GM21529 (cell line): ENCODE data around the gene KIF6.

Experiments
- ATAC-seq: cut with Tn5 transposase; IDR thresholded peaks from one replicate; pipeline ENCODE4 v1.9.1; 2021; ENCODE audit not compliant: unreplicated experiment

Gene KIF6

DNA sequence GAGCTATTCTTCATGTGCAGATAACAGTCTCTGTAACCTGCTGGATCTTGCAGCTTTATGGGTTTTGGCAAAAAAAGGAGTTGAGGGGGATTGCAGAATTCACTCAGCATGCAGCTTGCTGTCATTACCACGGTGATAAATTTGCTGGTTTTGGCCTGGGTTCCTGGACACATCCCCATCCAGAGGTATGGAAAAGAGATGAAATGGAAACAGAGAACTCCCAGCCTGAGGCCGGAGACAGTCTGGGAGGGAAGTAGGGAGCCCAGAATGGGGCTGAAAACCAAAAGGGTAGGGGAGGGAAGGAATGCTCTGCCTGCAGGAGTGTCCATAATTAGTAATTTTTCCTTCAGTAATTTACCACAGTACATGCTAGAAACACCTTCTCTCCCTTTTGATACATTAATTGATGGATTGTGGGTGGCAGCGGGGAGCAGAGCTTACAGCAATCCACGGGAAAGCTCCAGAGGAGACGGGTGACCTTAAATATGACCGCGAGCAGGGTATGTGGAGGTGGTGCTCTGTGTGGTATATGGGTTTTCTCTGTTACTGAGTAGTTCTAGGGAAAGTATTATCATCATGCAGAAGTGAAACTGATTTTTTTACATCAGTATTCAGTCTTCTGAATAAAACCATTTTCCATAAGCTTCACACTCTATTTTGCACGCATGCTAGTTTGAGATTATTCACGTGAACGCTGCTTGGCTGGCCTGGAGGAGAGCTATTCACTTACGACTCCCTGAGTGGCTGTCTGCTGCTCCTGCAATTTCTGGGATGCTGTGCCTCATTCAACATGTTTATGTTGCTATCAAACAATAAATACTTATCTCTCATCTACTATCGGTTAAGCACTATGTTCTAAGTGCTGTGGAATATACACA, 336.4 kb downstream of the KIF6 start:
- ATAC-seq = peak; percentile 80

DNA sequence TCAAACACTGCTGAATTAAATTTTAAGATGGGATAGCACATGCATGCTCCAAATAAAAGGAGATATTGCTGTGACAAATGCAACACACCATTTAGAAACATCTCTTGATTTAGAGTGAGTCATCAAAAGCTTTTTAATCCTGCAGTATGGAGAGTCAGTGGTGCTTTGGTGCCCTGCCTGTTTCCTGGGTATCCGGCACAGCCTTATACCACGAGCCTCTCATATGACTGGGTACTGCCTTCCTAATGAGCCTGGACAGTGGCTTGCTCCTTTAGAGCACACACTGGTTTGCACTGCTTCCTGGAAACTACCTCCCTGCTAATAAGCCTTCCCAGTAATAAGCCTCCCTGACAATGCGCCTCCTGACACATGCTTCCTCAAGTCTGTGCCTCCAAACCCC, 337.4 kb downstream of the KIF6 start:
- ATAC-seq = no peak

DNA sequence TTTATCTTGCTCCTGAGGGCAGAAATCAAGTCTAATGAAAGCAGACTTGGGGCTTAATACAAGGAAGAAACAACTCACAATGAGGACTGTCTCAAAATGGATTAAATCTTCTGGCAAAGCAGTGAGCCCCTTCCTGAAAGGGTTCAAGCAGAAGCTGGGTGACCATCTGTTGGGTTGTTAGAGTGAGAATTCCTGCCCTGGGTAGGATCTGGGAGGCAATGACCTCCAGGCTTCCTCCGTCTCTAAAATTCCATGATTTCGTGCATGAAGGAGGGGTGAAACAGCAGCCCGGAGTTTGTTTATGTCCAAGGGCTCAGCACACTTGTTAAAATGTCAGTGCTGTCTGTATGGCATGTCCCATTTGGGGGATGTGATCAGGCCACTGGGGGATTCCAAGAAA, 338.7 kb downstream of the KIF6 start:
- ATAC-seq = no peak

DNA sequence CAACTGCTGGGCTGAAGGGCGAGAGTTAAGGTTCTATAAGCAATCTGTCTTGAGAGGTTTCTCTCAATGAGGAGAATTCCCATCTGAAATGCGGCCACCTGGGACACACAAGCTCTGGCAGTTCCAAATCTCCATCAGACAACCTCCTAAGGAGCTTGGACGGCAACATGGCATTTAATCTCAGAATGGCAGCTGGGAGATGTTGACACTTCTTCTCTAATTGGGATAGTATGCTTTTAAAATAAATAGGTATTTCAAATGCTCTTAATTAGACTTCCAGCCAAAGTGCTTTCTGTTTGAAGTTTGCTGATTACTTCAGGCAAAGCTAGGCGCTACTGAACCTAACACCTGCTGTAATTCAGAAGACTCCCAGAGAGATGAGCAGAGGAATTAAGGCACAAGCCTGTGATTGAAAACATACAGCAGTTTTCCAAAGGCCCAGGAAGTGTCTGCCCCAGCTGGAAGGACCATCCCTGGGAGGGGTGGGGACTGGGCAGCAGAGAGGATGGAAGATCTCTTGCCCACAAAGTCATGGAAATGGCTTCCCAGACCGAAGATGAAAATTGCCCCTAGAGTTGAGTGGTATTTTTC, 343.6 kb downstream of the KIF6 start:
- no peak for ATAC-seq

DNA sequence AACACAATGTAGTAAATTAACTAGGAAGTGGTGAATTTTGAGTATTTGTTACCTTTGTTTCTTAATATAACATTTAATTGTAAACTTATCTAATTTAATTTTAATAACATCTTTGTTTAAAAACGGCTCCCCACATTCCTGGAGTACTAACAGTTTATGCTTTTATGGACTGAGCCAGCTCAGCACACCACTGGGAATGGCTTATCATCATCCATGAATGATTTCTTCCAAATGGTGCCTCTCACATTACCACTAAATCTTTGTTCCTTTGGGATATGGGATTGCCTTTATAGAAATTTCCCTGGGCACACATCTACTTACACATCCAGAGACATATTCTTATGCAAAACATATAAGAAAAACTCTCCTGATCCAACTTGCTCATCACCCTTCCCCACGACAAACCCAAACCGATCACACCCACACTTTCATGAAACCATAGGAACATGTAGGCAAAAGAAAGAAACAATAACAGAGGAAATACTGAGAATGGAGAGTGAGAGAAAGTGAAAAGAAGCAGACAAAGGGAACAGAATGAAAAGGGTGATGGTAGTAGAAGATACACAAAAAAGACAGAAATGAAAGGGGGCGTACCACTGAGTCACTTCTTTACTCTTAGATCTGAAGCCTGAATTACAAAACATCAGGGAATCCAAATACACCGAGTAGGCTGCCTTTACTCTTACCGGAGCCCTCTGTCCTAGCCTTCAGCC, 344.2 kb downstream of the KIF6 start:
- ATAC-seq = no peak

DNA sequence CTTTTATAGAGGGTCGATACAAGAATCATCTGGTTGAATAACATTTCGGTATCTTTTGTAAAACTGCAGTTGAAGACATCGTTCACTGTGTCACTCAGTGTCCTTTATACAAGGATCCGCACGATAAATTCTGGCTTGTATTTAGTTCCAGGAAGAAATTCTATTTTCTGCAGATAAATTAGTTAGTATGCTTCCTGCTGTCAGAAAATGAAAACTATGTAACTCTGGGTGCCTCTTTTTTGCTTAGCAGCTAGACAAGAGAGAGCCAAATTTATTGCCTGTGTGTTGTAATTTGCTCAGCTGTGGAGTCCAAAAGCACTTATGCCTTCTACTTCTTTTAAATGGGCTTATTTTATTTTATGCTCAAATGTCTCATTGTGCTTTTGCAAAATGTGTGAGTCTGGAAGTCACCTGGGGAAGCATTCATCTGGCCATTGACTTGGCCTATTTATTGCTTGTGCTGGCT, 346.2 kb downstream of the KIF6 start:
- ATAC-seq = no peak

DNA sequence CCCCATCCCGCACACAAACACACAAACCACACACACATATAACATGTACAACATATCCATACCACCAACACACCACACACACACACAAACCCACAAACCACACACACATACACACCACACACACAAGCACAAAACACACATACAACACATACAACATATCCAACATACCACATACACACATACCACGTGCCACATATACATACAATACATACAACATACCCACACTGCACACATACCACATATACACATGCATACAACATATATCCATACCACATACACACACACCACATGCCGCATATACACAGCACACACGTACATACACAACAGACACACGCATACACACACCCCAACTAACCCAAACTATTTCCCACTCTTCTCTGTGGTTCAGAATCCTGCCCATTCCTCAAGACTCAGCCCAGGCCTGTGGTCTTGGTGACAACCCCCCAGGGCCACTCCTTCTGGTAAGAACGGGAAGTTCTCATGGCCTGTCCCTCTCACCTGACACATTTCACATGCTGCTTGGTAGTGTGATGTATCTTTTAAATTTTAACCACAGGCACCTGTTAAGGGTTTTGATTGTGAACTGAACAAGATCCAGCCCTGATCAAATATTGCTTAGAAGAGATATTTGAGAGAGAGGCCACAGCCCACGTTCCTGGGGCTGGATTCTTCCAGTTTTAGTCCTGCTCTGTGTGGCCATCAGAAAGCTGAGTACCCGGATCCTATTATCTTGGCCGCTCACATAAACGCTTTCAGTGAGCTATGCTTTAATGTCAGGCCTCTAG, 346.8 kb downstream of the KIF6 start:
- ATAC-seq = no peak

DNA sequence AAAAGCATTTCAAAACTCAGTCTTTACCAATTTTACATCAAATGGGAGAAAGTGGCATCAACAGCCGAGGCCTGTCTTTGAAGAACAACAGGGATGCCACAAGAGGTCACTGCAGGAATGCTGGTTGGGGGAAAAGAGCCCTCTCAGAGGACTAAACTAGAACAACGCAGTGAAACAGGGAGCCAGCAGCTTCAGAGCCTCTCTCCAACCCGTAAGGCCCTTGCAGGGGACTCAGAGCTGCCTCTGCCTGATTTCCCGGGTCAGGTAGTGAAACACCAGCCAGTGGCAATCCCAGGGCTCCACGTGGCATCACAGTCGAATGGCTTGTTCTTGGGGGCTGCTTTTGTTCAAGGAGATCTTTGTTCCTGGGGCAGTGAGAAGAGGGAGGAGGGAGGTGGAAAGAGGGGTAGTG, 347.7 kb downstream of the KIF6 start:
- no peak for ATAC-seq

DNA sequence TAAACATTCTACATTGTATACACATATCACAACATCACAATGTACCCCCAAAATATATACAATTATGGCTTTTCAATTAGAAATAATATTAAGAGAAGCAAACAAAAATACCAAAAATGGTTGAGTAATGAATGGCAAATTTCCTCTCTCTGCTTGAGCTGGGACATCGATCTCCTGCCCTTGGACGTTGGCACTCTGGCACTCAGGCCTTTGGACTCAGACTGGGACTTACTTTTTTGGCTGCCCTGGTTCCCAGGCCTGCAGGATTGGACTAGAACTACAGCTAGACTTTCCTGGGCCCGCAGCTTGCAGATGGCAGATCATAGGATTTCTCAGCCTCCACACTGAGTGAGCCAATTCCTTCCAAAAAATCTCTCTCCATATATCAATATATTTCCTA, 349.8 kb downstream of the KIF6 start:
- no peak for ATAC-seq

- no peak for ATAC-seq
Observed at GRCh38 chr6:39370390-39370789, 354.8 kb downstream of the KIF6 start.

GRCh38 chr6:39369987-39370386, 355.2 kb downstream of the KIF6 start:
- ATAC-seq = no peak

DNA sequence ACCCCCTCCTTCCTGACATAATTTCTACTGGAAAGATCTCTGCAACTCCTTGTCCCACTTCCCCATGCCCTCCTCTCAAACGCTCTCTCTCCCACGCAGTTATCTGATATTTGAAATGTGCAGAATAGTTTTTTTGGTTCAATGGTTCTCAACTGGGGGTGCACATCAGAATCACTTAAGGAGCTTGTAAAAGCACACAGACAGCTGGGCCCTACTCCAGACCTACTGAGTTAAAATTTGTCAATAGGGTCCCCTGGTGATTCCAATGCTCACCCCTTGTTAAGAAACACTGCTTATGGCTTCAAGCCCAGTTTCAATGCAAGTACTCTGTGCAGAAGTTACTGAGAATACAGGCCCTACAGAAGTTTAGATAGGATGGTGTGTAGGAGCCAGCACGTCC, 357.5 kb downstream of the KIF6 start:
- no peak for ATAC-seq

GRCh38 chr6:39366931-39367618, 358.1 kb downstream of the KIF6 start:
- no peak for ATAC-seq

DNA sequence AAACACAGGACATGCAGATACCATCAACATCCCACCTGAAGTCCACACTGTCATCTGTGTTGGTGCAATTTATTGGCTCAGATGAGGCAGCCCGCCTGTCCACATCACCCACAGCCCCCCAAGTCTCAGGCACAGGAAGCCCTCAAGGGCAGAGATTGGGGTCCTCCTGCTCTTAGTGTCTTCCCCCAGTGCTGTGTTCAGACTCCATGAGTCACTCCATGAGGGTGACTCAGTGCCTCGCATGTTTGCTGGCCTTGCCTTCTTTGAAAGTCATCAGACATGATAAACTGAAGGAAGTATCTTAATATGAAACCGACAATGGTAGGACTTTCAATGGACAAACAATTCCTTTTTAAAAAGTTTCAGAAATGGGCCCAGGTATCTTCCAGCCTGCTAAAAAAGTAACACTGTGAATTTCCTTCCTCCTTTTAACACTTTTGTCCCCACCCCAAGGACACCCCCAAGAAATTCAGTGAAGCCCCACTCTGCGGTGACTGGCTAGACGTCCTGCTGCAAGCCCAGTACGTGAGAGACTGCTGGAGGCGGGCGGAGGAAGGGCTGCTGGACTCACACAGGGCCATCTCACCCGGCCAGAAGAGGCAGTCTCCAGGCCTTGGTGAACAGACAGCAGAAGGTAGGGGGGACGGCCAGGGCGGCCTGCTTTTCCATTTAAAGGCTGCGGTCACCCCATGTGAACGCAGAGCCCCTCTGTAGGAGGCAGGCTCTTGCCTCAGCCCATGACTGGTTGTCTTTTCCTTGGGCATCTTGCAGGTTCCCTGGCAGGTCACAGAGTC, 359.7 kb downstream of the KIF6 start:
- ATAC-seq = no peak

DNA sequence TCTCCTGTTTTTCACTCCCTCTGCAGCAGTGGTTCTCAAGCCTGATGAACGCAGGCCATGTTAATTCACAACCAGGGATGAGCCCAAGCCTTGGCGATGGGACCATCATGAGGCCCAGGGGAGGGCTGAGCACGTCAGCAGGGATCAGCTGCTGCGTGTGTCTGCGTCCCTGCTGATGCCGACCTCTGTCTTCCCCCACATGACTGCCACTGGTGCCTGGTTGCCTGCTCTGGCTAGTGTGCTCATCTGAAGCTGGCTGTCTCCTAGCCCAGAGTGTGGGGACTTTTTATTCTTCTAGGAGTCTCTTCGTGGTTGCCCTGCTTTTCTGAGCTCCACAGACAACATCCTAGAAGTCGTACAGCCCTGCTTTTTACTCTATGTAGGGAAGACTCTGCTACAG, 361.9 kb downstream of the KIF6 start:
- no peak for ATAC-seq

- peak; percentile 19 for ATAC-seq
Observed at GRCh38 chr6:39362487-39362865, 362.7 kb downstream of the KIF6 start.

DNA sequence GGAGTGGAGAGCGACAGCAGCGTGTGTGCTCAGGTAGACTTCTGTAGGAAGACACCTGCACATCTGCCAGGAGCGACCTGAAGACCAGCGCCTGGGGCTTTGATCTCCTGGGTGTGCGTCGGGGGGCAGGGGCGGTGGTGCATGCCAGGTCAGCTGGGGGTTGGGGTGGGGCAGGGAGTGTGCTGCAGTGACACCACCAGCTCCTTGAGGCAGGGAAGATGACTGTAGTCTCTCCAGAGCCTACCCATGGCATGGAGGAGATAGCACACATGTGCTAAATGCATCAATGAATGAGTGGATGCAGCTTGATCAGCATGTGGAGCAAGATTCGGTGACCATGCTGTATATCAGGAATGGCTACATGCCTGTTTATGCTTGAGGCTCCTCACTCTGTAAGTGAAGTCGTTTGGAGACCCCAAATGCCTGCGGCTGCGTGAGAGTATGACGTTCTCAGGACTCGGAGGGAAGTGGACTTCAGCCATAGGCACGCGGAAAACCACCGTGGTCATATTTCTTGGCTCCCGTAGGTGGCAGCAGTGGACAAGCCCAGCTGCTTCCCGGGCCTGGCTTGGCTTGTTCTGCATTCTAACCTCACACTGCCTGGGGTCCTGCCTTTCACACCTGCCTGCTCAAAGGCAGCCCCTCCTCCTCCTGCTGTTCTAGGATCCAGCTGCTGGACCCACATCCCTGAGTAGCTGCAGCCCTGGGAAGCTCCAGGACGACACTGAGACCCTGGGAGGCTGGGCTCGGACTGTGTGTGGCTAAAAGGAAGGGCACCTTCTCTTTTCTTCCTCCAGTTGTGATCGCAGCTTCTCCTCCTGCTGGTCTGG, 363.3 kb downstream of the KIF6 start:
- ATAC-seq = peak; percentile 84

- ATAC-seq = no peak
Observed at GRCh38 chr6:39360378-39360777, 364.8 kb downstream of the KIF6 start.
